HG03460 (cell line): Measurements from ENCODE around the gene SAMD4A.

Source experiments
- ATAC-seq: cut with Tn5 transposase; IDR thresholded peaks from one replicate; pipeline ENCODE4 v1.9.1; 2021; ENCODE audit not compliant: unreplicated experiment

The SAMD4A gene

GRCh38 chr14:54566410-54567223 lies at the start of gene SAMD4A:
Gene SAMD4A (plus strand): TSS chr14:54567128. CDS start chr14:54567917, 789 bp downstream.
- ATAC-seq: peak; percentile 34

DNA sequence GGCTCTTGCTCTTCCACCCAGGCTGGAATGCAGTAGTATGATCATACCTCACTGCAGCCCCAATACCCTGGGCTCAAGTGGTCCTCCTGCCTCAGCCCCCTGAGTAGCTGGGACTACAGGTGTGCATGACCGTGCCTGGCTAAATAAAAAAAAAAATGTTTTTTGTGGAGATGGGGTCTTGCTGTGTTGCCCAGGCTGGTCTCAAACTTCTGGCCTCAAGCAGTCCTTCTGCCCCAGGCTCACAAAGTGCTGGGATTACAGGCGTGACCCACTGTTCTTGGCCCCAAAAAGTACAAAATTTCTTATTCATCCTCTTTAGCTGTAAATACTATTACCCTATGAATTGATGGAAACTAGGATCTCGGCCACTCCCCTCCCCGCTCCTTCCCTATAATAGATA lies 42.5 kb upstream of the SAMD4A start:
- ATAC-seq: no peak

GRCh38 chr14:54528973-54529372 lies 38.0 kb upstream of the SAMD4A start:
- ATAC-seq: no peak

DNA sequence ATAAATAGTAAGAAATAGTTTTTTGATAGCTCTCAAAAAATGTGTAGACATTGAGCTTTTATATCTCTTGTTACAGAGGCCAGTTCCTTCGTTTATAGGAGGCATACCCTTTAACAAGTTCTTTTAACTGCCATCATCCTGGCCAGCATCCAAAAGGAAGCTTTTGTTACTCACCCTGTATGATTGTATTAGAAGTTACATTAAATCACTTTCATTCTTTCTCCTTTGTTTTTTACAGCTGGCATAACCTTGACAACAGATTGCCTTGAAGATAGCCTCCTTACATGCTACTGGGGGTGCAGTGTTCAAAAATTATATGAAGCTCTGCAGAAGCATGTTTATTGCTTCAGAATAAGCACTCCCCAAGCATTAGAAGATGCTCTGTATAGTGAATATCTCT lies 37.1 kb upstream of the SAMD4A start:
- no peak for ATAC-seq

DNA sequence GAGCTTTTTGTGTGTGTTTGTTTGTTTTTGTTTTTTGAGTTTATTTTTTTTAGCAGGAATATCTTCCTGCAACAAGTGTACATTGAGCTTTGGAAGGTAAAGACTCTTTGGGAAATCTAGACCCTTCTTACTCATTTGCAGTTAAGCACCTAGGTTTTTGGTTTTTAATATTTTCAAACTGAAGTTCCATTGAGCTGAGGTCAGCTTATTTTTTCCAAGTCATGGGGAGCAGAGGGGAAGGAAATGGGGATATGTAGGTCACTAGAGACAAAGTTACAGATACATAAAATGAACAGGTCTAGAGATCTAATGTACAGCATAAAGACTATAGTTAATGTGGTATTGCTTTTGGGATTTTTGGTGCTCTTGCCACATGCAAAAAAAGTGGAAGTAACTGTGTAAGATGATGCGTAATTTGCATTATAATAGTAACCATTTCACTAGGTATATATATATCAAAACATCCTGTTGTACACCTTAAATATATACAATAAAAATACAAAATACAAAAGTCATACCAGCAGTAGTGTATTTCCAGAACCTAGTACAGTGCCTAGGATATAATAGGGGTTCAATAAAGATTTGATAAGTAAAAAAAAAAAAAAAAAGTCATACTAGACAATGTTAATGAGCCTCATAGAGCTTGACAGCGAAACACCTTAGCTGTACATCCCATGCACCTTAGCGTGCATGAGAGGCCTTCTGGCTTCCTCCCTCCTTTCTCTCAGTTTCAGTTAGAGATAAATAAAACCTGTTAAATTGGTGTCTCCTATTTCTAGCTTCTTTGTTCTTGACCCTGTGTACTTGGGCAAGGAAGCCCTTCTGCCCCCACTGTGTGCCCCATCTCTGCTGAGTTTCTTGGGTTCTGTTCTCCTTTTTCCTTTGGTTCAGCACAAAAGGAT lies 34.6 kb upstream of the SAMD4A start:
- ATAC-seq: peak; percentile 95

- no peak for ATAC-seq
Observed at GRCh38 chr14:54533100-54533499, 33.8 kb upstream of the SAMD4A start.

DNA sequence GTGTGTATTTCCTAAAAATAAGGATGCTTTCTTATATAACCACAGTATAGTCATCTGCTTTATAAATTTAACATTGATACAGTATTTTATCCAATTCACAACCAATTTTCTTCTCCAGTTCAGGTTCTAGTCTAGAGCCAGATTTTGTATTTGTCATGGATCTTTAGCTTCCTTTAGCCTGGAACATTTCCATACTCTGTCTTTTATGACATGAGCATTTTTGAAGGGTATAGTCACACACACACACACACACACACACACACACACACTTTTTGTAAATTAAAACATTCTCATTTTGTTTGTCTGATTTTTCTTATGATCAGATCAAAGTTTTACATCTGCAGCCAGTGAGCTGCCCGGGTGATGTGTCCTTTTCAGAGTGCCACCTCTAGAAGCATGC lies 31.8 kb upstream of the SAMD4A start:
- ATAC-seq: no peak

DNA sequence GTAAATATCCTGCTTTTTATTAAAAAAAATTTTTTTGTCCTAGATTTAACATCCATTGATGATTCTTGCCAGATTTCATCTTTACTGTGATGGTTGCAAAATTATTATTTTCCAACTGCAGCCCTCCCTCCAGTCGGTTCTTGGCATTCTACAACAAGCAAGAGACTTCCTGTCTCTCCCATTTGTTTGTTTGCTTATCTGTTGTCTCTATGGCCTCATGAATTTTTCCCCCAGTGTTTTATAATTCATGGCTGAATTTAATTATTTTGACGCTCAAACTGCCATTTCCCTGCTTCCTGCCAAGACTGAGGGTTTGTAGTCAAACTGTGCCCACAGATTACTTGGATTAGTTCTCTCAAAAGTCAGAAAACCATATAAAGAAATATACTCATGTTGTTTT lies 31.3 kb upstream of the SAMD4A start:
- ATAC-seq: no peak

- no peak for ATAC-seq
Observed at GRCh38 chr14:54537651-54538050, 29.3 kb upstream of the SAMD4A start.

DNA sequence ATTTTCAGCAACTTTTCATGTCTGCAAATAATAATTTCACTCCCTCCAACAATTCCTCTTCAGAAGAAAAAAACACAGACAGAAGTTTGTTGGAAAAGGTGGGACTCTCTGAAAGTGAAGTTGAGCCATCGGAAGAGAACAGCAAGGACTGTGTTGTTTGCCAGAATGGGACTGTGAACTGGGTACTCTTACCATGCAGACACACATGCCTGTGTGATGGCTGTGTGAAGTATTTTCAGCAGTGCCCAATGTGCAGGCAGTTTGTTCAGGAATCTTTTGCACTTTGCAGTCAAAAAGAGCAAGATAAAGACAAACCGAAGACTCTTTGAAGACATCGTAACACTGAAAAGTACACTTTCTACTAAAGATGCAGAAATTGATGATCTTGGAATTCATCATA lies 28.9 kb upstream of the SAMD4A start:
- no peak for ATAC-seq

- ATAC-seq: no peak
Observed at GRCh38 chr14:54547583-54547982, 19.3 kb upstream of the SAMD4A start.

DNA sequence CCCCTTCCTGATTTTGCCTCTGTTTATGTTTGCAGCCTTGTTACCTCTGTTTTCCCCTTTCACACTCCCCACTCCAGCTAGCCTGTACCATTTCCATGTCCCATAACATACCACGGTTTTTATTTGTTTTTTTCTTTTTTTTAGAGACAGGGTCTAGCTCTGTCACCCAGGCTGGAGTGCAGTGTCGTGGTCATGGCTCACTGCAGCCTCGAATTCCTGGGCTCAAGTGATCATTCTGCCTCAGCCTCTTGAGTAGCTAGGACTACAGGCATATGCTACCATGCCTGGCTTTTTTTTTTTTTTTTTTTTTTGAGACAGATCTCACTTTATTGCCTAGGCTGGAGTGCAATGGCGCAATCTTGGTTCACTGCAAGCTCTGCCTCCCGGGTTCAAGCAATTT lies 18.4 kb upstream of the SAMD4A start:
- no peak for ATAC-seq

GRCh38 chr14:54549862-54550261 lies 17.1 kb upstream of the SAMD4A start:
- no peak for ATAC-seq

GRCh38 chr14:54550514-54550913 lies 16.4 kb upstream of the SAMD4A start:
- no peak for ATAC-seq

- ATAC-seq: no peak
Observed at GRCh38 chr14:54554401-54554800, 12.5 kb upstream of the SAMD4A start.

DNA sequence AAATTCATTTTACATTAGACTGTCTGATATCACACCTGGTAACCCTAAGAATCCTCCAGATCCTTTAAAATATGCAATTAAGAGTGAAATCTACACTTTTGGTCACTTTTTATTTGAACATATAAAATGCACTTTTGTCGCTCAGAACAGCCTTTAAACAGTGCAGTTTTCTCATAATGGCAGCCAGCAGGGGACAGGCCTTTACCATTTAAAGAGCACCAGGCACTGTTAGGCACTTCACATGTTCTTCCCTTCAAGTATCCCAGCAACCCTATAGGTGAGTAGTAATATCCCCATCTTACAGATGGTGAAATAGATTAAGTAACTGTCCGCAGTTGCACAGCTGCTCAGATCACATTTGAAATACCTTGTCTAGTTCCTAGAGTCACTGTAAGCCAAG lies 11.3 kb upstream of the SAMD4A start:
- ATAC-seq: no peak

GRCh38 chr14:54556535-54556934 lies 10.4 kb upstream of the SAMD4A start:
- ATAC-seq: no peak

DNA sequence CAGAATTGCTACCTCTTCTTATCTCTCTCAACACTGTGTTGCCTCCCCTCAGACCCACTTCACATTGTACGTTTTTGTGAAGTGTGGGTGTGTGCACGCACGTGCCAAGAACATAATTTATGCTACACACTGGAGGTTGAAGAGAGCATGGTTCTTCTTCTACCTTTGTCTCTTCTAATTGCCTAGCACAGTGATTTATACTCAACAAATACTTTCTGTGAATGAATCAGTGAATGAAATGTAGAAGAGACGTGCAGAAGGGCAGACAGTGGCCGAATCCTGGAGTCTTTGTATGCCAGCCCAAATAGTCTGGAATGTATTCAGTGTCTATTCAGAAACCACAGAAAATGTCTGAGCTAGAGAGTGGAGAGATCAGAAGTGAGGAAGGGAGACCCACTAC lies 4.6 kb upstream of the SAMD4A start:
- ATAC-seq: no peak

DNA sequence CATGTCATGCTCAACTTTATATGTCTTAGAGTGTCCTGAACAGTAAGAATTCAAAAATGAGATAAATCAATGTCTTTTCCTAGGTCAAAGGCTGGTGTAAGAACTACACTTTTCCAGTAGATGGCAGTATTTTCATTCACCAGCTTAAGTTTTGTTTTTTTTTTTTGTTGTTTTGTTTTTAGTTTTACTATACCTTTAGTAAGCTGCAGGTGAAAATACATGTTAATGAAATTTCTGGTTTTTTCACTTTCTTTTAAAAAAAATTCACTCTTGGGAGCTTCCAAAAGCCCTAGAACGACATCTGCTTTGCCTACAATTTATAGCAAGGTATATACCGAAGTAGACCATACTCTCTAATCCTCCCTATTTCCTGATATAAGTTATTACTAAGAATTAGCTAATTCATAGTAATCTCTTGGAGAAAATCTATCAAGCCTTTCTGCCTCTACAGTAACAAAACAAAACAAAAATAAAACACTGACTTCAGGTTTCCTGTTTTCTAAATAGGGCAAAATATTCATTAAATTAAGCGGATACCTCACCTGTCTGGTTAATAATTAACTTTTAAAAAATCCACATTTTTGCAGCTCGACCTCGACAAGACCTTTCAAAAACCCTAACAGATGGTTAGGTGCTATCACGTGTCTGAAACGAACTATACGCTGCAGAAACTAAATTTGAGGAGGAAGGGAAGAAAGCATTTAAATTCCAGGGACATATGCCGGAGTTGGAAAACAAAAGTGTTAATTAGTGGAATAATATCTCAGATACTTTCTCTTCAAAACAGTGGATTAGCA lies 2.7 kb upstream of the SAMD4A start:
- ATAC-seq: no peak

DNA sequence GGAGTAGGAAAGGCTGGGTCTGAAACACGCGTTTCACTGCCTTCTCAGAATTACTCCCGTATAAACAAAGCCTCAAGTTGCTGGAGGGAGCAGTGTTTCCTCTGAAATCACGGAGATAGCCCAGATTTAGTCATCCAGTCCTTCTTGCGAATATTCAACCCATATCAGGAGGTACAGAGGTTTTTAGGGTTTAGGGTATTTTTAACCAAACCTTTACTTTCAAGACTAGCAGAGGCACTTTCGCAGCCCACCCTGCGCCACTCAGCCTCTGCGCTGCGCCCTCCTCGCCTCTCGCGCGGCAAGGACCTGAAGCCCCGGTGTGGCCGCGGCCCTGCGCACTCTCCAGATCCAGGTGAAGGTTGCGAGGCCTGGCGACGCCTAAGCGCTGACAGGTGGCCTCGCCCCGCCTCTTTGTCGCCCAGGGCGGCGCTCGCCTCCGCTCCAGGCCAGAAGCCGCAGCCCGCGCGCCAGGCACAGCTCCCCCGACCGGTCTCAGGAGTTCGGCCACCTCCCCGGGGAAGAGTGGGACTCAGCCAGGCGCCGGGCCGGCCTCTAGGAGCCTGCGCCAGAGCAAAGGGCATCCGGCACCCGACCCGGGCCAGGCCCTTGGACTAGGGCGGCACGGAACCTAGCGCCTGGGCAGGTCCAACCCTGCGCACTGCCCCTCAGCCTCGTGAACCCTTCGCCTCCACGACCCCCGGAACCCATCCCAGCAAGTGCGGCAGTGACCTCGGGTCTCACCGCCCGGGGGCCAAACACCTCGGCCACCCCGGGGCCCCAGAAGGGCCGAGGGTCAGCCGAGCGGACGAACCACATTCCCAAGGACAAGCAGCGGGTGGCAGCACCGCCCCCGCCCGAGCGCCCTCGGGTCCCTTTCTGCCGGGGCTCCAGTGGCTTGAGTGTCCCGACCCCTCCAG lies 1.8 kb upstream of the SAMD4A start:
- ATAC-seq: peak; percentile 36
